DMS79 treated with DMSO at 0.1 percent for 48 hours (cell line): ENCODE data around the gene FANCD2.
A peak's percentile ranks its signal among the peaks of the same experiment; 100 is the strongest.
"Not testable (repeated sequence)": the region's sequence is repeated elsewhere in the genome, so short reads cannot be mapped to it uniquely, and the experiment has no call there.

Source experiments
- DNase-seq: peaks from one replicate; lab custom pipeline; 2025; lab: John Stamatoyannopoulos, UW

Gene FANCD2

DNA sequence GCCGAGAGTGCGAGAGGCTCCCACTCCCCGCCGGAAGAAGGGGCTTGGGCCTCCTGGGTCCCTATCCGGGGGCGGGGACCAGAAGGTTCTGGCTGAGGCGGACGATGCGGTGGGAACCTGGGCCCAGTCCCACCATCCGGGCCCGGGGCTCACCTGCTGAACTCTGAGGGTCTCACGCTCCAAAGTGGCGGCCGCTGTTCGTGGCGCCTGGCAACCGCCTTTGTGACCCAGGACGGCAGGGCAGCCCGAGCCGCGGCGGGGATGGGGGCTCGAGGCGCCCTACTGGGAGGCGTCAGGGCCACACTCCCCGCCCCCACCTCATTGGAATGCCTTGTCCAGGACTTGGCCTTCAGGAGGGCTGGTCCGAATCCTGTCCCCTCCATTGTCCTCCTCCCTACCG is 81.9 kb downstream of the FANCD2 start, which contains the start of gene FANCD2OS:
FANCD2OS (minus strand) TSS at position 165 of the 400 bp plus-strand sequence. CDS start 3,481 bp downstream, outside the sequence.
- DNase-seq, result no peak

DNA sequence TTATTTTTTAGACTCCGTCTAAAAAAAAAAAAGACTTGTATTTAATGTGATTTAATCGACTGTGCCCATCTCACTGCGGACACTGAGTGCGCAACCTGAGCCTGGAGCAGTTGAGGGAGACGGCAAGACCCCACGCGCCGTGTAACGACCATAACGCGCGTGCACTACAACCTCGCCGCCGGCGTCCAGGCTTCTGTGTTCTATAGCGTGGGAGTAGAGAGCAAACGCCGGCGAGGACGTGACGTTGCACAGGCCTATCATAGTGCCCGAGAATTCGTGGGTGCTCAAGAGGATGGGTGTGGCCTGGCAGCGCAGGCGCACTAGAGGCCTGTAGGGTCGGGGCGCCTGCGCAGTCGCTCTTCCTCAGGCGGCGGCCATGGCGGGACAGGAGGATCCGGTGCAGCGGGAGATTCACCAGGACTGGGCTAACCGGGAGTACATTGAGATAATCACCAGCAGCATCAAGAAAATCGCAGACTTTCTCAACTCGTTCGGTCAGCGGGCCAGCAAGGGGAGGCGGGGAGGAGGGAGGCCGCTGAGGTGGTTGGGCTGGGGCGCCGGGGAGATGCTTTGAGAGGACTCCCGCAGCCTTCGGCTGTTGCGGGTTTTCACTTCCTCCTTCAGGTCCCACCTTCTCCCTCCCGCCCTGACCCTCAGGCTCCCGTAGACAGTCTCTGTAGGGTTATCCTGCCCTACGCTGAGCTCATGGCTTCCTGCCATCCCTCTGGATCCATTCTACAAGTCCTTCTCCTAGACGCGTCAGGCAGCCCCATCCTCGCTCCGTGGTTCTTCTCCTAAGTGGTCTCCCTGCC is 89.3 kb downstream of the FANCD2 start, which contains the start of gene BRK1:
BRK1 (plus strand) TSS at position 350 of the 812 bp plus-strand sequence; CDS start at position 377, 27 bp downstream.
- peak; percentile 81 for DNase-seq

GRCh38 chr3:10116138-10116460 is 89.9 kb downstream of the FANCD2 start:
- DNase-seq, result no peak

- no peak for DNase-seq
Observed at GRCh38 chr3:10116928-10117327, 90.7 kb downstream of the FANCD2 start.

DNA sequence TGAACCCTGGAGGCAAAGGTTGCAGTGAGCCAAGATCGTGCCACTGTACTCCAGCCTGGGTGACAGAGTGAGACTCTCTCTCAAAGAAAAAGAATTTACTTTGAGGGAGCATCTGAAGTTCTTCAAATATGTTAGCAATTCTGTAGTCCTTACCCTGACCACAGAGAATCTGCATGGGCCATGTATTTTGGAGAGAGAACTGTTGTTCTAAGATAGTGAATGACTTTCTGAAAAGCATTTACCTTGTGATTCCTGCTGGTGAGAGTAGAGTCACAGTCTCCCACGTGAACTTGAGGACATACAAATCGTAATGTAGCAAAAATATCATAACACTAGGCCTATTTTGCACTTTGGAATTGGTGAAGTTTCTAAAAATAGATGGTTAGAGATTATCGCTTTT is 93.1 kb downstream of the FANCD2 start:
- no peak for DNase-seq

DNA sequence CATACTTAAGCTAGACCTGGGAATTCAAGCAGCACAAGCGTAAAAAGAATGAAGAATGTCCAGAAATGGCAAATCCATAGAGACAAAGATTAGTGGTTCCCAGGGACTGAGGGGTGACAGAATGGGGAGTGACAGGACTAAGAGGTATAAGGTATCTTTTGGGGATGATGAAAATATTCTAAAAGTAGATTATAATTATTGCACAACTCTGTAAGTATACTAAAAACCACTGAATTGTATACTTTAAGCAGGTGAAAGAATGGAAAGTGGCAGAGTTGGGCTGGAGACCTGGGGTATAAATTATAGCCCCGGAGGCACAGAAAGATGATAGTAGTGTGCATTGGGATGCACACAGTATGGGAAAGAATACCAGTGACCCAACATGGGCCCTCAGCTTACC is 94.8 kb downstream of the FANCD2 start:
- DNase-seq, result no peak

GRCh38 chr3:10122724-10123123 is 96.5 kb downstream of the FANCD2 start:
- no peak for DNase-seq

- DNase-seq, result not testable (repeated sequence)
Observed at GRCh38 chr3:10135872-10136271, 109.6 kb downstream of the FANCD2 start.

DNA sequence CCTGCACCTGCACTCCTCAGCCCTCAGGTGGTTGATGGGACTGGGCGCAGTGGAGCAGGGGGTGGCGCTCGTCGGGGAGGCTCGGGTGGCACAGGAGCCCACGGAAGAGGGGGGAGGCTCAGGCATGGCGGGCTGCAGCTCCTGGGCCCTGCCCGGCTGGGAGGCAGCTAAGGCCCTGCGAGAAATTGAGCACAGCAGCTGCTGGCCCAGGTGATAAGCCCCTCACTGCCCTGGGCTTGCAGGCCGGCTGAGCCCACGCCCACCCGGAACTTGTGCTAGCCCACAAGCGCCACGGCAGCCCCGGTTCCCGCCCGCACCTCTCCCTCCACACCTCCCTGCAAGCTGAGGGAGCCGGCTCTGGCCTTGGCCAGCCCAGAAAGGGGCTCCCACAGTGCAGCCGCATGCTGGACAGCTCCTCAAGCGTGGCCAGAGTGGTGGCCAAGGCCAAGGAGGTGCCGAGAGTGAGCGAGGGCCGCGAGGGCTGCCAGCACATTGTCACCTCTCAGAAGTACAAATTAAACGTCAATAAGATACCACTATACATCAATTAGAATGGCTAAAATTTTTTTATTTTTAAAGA is 110.3 kb downstream of the FANCD2 start:
- DNase-seq, result no peak

GRCh38 chr3:10137178-10137577 is 110.9 kb downstream of the FANCD2 start:
- DNase-seq, result no peak

- DNase-seq, result no peak
Observed at GRCh38 chr3:10140996-10141546, 114.8 kb downstream of the FANCD2 start.

DNA sequence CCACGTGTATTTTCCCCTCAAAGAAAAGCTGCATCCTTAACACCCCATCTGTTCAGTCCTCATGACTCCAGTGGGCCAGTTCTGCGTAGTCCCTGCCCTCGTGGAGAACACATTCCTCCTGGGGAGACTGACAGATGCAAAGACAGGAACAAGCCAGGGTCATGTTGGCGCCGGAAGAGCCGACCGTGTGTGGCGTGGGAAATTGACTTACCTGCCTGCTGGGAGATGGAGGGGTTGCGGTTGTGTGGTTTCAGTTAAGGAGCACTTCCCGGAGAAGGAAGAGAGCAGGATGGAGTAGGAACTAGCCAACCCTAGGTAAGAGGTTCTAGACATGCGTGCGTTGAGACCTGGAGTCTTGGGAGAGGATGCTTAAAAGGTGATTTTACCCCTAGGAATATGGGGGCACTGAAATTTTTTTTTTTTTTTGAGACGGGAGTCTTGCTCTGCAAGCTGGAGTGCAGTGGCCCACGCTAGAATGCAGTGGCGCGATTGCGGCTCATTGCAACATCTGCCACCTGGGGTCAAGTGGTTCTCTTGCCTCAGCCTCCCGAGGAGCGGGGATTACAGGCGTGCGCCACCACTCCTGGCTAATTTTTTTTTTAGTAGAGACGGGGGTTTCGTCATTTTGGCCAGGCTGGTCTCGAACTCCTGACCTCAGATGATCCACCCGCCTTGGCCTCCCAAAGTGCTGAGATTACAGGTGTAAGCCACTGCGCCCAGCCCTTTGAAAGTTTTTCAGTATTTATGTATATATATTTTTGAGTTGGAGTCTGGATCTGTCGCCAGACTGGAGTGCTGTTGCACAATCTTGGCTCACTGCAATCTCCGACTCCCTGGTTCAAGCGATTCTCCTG is 116.7 kb downstream of the FANCD2 start:
- DNase-seq, result peak; percentile 13

DNA sequence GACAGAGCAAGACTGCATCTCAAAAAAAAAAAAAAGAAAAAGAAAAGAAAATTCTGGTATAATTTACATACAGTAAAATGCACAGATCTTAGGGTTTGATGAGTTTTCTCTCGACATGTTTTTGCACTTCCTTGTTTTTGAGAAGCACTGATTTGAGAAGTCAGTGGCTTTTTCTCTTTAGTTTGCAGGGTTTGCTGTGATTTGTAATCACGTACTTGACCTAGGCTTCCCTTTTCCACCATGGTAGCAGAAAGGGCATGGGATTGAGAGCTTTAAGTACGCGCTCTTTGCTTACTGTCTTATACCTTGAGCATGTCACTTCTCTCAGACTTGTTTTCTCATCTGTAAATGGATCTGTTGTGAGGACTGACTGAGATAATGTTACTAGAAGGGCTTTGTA is 119.4 kb downstream of the FANCD2 start:
- DNase-seq, result no peak

DNA sequence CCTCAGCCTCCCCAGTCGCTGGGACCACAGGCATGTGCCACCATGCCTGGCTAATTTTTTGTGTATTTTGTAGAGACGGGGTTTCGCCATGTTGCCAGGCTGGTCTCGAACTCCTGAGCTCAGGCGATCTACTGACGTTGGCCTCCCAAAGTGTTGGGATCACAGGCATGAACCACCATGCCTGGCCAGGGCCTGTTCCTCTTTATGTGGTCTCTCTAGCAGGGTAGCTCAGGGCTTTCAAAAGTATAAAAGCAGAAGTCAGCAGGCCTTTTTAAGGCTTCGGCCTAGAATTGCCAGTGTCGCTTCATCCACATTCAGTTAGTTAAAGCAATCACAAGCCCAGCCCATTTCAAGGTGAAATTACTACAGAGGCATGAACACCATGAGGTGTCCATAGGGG is 123.0 kb downstream of the FANCD2 start:
- DNase-seq, result no peak

DNA sequence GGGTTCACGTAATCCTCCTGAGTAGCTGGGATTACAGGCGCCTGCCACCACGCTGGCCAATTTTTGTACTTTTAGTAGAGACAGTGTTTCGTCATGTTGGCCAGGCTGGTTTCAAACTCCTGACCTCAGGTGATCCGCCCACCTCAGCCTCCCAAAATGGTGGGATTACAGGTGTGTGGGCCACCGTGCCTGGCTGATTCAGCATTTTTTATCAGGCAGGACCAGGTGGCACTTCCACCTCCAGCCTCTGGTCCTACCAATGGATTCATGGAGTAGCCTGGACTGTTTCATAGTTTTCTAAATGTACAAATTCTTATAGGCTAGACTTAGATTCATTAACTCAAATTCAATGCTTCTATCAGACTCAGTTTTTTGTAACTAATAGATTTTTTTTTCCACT is 124.8 kb downstream of the FANCD2 start:
- DNase-seq, result no peak
